ENCODE measurements around the gene LRCH3. TPM values are rescaled to one million over a fixed set of nuclear protein-coding genes. Genes with fewer than 3 reads are reported as not detected.
"Not testable (repeated sequence)": the region's sequence is repeated elsewhere in the genome, so short reads cannot be mapped to it uniquely, and the experiment has no call there.

The LRCH3 gene
- total RNA-seq, 4 donors from 2014 or later = 22.5 to 34.3 (median 27.7) TPM

DNA sequence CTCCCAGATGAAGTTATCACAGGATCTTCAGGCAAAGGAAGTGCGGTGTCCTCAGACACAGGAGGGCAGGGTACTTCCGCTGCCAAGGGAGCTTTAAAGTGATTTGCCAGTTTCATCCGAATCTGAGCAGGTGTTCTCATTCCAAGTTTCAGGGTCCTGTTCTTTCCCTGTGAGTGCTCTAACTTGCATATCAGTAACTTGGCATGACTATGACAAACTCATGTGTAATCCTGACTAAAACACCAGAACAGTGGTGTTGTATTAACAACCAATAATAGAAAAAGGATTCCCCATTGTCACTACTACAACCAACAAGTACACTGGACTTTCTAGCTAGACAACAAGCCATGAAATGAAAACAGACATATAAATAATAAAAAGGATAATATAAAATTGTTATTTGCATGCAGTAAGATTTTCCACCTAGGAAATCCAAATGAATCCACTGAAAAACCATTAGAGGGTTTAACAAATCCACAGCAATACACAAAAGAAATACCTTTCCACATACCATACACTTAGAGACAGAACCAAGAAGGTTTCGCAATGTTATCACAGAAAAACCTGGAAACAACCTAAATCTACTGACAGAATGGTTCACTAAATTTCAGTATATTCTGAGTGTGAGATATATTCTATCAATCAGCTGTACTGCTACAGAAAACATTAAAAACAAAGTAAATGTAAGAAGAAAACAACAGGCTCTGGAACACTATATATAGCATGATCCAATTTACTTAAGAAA, 118.1 kb downstream of the LRCH3 start:
- WGBS, 2 donors = 78 to 83% methylated on average over 4 of the region's 4 CpGs
- intact Hi-C loops (cut with DNase I; ENCODE audit: low total_unique reads) = no loop called here
- TF ChIP-seq POLR2A (IDR thresholded peaks at IDR 0.05) = no peak
- TF ChIP-seq, protein P1, sequence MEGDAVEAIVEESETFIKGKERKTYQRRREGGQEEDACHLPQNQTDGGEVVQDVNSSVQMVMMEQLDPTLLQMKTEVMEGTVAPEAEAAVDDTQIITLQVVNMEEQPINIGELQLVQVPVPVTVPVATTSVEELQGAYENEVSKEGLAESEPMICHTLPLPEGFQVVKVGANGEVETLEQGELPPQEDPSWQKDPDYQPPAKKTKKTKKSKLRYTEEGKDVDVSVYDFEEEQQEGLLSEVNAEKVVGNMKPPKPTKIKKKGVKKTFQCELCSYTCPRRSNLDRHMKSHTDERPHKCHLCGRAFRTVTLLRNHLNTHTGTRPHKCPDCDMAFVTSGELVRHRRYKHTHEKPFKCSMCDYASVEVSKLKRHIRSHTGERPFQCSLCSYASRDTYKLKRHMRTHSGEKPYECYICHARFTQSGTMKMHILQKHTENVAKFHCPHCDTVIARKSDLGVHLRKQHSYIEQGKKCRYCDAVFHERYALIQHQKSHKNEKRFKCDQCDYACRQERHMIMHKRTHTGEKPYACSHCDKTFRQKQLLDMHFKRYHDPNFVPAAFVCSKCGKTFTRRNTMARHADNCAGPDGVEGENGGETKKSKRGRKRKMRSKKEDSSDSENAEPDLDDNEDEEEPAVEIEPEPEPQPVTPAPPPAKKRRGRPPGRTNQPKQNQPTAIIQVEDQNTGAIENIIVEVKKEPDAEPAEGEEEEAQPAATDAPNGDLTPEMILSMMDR (IDR thresholded peaks at IDR 0.05) = no peak
- no peak for DNase-seq (ENCODE audit: low spot score in 2 of 2)
- no peak overlapping the region for H3K4me3 ChIP-seq (ENCODE audit: low read depth, poor library complexity, severe bottlenecking)

DNA sequence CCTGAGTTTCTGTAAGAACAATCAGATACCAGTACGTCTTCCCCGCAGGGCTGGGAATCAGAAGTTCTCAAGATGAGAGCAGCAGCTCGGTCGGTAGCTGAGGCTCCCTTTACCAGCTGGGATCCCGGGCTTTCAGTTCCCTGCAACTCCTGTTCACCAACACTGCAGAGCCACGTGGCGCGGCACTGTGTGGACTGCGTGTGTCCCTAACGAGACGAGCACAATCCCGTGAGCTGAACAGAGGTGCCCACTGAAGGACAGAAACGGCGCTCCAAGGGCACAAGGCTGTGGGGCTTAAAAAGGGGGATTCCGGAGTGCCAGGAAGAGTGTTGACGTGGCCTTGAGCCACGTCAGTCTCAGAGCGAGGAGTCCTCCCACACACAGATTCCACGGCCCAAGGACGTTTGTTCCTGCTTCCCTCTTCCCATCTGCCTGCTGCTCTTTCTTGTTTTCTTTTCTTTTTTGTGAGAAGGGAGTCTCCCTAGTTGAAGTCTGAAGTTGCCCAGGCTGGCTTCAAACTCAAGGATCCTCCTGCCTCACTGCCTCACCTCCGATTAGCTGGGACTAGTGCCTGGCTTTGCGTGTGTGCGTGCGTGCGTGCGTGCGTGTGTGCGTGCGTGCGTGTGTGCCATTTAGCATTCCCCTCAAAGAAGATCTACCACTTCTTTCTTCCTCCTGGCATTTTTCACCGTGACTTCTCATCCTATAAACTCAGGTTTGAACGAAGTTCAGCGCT, 121.9 kb downstream of the LRCH3 start:
- WGBS, 2 donors = 87 to 88% methylated on average over 33 of the region's 33 CpGs
- H3K4me3 ChIP-seq (ENCODE audit: low read depth, poor library complexity, severe bottlenecking) = no peak overlapping the region
- intact Hi-C loops (cut with DNase I; ENCODE audit: low total_unique reads) = no loop called here
- TF ChIP-seq, protein P1 (IDR thresholded peaks at IDR 0.05) = no peak
- no peak for TF ChIP-seq POLR2A (IDR thresholded peaks at IDR 0.05)
- DNase-seq (ENCODE audit: low spot score in 2 of 2) = peak in 1 of 2 donors; percentile 70

- no peak for TF ChIP-seq POLR2A (IDR thresholded peaks at IDR 0.05)
- TF ChIP-seq, protein P1 (IDR thresholded peaks at IDR 0.05) = no peak
- 97% methylated on average over 12 of the region's 12 CpGs for WGBS, 2 donors
Measured at GRCh38 chr3:197913641-197914380, 122.8 kb downstream of the LRCH3 start.

DNA sequence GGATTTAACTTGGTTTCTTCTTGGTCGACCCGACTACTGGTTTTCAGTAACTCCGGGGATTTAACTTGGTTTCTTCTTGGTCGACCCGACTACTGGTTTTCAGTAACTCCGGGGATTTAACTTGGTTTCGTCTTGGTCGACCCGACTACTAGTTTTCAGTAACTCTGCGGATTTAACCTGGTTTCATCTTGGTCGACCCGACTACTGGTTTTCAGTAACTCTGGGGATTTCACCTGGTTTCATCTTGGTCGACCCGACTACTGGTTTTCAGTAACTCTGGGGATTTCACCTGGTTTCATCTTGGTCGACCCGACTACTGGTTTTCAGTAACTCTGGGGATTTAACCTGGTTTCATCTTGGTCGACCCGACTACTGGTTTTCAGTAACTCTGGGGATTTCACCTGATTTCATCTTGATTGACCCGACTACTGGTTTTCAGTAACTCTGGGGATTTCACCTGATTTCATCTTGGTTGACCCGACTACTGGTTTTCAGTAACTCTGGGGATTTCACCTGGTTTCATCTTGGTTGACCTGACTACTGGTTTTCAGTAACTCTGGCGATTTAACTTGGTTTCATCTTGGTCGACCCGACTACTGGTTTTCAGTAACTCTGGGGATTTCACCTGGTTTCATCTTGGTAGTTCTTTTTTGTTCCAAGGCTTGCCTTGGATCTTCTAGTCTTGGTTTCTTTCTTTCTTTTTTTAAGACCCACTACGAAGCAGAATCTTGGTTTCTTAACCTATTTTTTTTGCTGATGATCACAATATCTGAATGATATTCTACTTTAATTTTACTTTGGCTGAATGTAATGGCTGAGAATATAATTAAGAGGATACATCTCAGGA, 130.6 kb downstream of the LRCH3 start:
- 87 to 94% methylated on average over 24 of the region's 24 CpGs for WGBS, 2 donors
- DNase-seq (ENCODE audit: low spot score in 2 of 2) = peak in 1 of 2 donors; percentile 49
- intact Hi-C loops (cut with DNase I; ENCODE audit: low total_unique reads); H3K4me3 ChIP-seq (ENCODE audit: low read depth, poor library complexity, severe bottlenecking): not testable (repeated sequence)

More at GRCh38 chr3:197913641-197914380, 122.8 kb downstream of the LRCH3 start:
- no peak overlapping the region for H3K4me3 ChIP-seq (ENCODE audit: low read depth, poor library complexity, severe bottlenecking)
- peak in 1 of 2 donors; percentile 12 for DNase-seq (ENCODE audit: low spot score in 2 of 2)
- intact Hi-C loops (cut with DNase I; ENCODE audit: low total_unique reads) = no loop called here

DNA sequence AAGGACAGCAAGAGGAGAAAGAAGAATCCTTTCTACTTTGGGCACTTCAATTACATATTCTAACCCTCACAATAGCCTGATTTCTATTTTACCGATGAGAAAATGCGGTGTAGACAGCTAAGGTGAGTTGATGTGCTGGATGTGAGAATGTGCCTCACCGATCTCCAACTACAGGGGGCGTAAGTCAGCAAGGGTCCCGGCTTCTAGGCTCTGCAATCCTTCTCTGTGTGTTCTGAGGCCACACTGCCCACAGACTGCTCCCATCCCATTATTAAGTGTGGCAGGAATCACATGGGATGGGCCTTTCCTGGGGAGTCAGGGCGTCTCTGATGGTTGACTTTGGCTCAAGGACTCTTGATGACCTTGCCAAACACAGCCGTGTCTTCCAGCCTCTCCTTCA, 135.4 kb downstream of the LRCH3 start:
- DNase-seq (ENCODE audit: low spot score in 2 of 2) = peak in 1 of 2 donors; percentile 37
- intact Hi-C loops (cut with DNase I; ENCODE audit: low total_unique reads) = no loop called here
- TF ChIP-seq, protein P1 (IDR thresholded peaks at IDR 0.05) = no peak
- TF ChIP-seq POLR2A (IDR thresholded peaks at IDR 0.05) = no peak
- H3K4me3 ChIP-seq (ENCODE audit: low read depth, poor library complexity, severe bottlenecking) = no peak overlapping the region
- WGBS, 2 donors = 72 to 89% methylated on average over 7 of the region's 7 CpGs

GRCh38 chr3:197927578-197927977, 136.5 kb downstream of the LRCH3 start:
- DNase-seq (ENCODE audit: low spot score in 2 of 2); intact Hi-C loops (cut with DNase I; ENCODE audit: low total_unique reads); H3K4me3 ChIP-seq (ENCODE audit: low read depth, poor library complexity, severe bottlenecking): not testable (repeated sequence)
- WGBS, 2 donors = 94 to 99% methylated on average over 3 of the region's 3 CpGs
